SK-N-SH treated with all-trans-retinoic acid at 6 μM for 48 hours (cell line): Measurements from ENCODE around the gene E2F8.

ENCODE experiments used
- ATAC-seq: fragments of 200-7000 bp; cut with Tn5 transposase; 3 replicates; pipeline ENCODE4 v1.9.1; 2020; ENCODE audit warnings: mild to moderate bottlenecking, moderate library complexity
- ARNTL ChIP-seq: fragments of 450-650 bp; formaldehyde crosslinking; IDR thresholded peaks from 2 replicates; pipeline ENCODE4 v1.5.0; 2020; ENCODE audit warnings: low read depth, mild to moderate bottlenecking, moderate library complexity, borderline replicate concordance
- BACH2 ChIP-seq: fragments of 250-450 bp; sonication (Bioruptor Pico); IDR thresholded peaks from 2 replicates; pipeline ENCODE4 v1.9.0; 2021; ENCODE audit warnings: mild to moderate bottlenecking, borderline replicate concordance
- CREB5 ChIP-seq: fragments of 250-450 bp; sonication (Bioruptor Pico); IDR thresholded peaks from 2 replicates; pipeline ENCODE4 v1.5.1; 2020; ENCODE audit warnings: low read depth, mild to moderate bottlenecking, moderate library complexity
- CSDC2 ChIP-seq: fragments of 250-450 bp; sonication (Bioruptor Pico); IDR thresholded peaks from 2 replicates; pipeline ENCODE4 v1.5.0; 2020; ENCODE audit warnings: mild to moderate bottlenecking, moderate library complexity
- CSRNP3 ChIP-seq: fragments of 250-450 bp; sonication (Bioruptor Pico); IDR thresholded peaks from 2 replicates; pipeline ENCODE4 v1.5.1; 2021; ENCODE audit warnings: mild to moderate bottlenecking, moderate library complexity
- ESRRG ChIP-seq: fragments of 250-450 bp; sonication (Bioruptor Pico); IDR thresholded peaks from 2 replicates; pipeline ENCODE4 v1.6.1; 2021; ENCODE audit warnings: mild to moderate bottlenecking
- GLIS3 ChIP-seq: fragments of 250-450 bp; sonication (Bioruptor Pico); IDR thresholded peaks from 2 replicates; pipeline ENCODE4 v1.5.0; 2020; ENCODE audit warnings: mild to moderate bottlenecking, moderate library complexity
- ISL1 ChIP-seq: fragments of 250-450 bp; sonication (Bioruptor Pico); IDR thresholded peaks from 2 replicates; pipeline ENCODE4 v2.1.2; 2022; ENCODE audit warnings: mild to moderate bottlenecking, moderate library complexity
- OSR1 ChIP-seq: fragments of 250-450 bp; sonication (Bioruptor Pico); IDR thresholded peaks from 2 replicates; pipeline ENCODE4 v1.8.0; 2022; ENCODE audit warnings: moderate library complexity, mild to moderate bottlenecking, inconsistent platforms
- PATZ1 ChIP-seq: fragments of 250-450 bp; sonication (Bioruptor Pico); IDR thresholded peaks from 2 replicates; pipeline ENCODE4 v1.8.0; 2020; ENCODE audit warnings: mild to moderate bottlenecking, moderate library complexity, borderline replicate concordance
- POU6F1 ChIP-seq: fragments of 250-450 bp; sonication (Bioruptor Pico); IDR thresholded peaks from 2 replicates; pipeline ENCODE4 v1.8.0; 2021; ENCODE audit warnings: low read depth, mild to moderate bottlenecking, moderate library complexity, borderline replicate concordance
- PPARA ChIP-seq: fragments of 250-450 bp; sonication (Bioruptor Pico); IDR thresholded peaks from 2 replicates; pipeline ENCODE4 v1.5.0; 2020; ENCODE audit warnings: mild to moderate bottlenecking, borderline replicate concordance
- SNAI2 ChIP-seq: fragments of 250-450 bp; sonication (Bioruptor Pico); IDR thresholded peaks from 2 replicates; pipeline ENCODE4 v1.5.0; 2020; ENCODE audit warnings: mild to moderate bottlenecking, moderate library complexity
- TCF4 ChIP-seq: fragments of 250-450 bp; sonication (Bioruptor Pico); IDR thresholded peaks from 2 replicates; pipeline ENCODE4 v1.8.0; 2021; ENCODE audit warnings: mild to moderate bottlenecking, moderate library complexity, borderline replicate concordance
- TSHZ2 ChIP-seq: fragments of 250-450 bp; sonication (Bioruptor Pico); IDR thresholded peaks from 2 replicates; pipeline ENCODE4 v1.5.0; 2020; ENCODE audit warnings: mild to moderate bottlenecking, moderate library complexity
- ZC3H10 ChIP-seq: fragments of 250-450 bp; sonication (Bioruptor Pico); IDR thresholded peaks from 2 replicates; pipeline ENCODE4 v1.5.1; 2021; ENCODE audit warnings: mild to moderate bottlenecking, moderate library complexity
- ZFP3 ChIP-seq: fragments of 250-450 bp; sonication (Bioruptor Pico); IDR thresholded peaks from 2 replicates; pipeline ENCODE4 v1.5.0; 2020; ENCODE audit warnings: mild to moderate bottlenecking, moderate library complexity
- ZFP30 ChIP-seq: fragments of 450-650 bp; formaldehyde crosslinking; IDR thresholded peaks from 2 replicates; pipeline ENCODE4 v1.5.0; 2022; ENCODE audit warnings: mild to moderate bottlenecking, moderate library complexity
- ZNF565 ChIP-seq: fragments of 450-650 bp; formaldehyde crosslinking; conservative IDR thresholded peaks from 2 replicates; pipeline ENCODE4 v1.5.0; 2020; ENCODE audit warnings: low read depth, mild to moderate bottlenecking, moderate library complexity
- ZNF70 ChIP-seq: fragments of 450-650 bp; formaldehyde crosslinking; IDR thresholded peaks from 2 replicates; pipeline ENCODE4 v1.5.0; 2020; ENCODE audit warnings: mild to moderate bottlenecking, moderate library complexity

The E2F8 gene

GRCh38 chr11:19187114-19187832 lies 53.5 kb downstream of the E2F8 start (continued):
- TF ChIP-seq CSRNP3 (CRISPR knock-in tag) = no peak
- TF ChIP-seq TCF4 = no peak
- no peak for TF ChIP-seq ISL1 (CRISPR knock-in tag)

- TF ChIP-seq CSDC2 (CRISPR knock-in tag) (no peak), ZFP3 (CRISPR knock-in tag) (no peak), CREB5 (no peak), ARNTL (no peak), ZC3H10 (CRISPR knock-in tag) (no peak), PATZ1 (CRISPR knock-in tag) (no peak), TSHZ2 (CRISPR knock-in tag) (no peak), ZNF565 (CRISPR knock-in tag) (no peak), ISL1 (CRISPR knock-in tag) (no peak), OSR1 (CRISPR knock-in tag) (no peak), GLIS3 (CRISPR knock-in tag) (no peak), TCF4 (no peak), ZFP30 (CRISPR knock-in tag) (no peak), BACH2 (CRISPR knock-in tag) (no peak), PPARA (CRISPR knock-in tag) (no peak), ZNF70 (CRISPR knock-in tag) (no peak), ESRRG (CRISPR knock-in tag) (no peak), POU6F1 (CRISPR knock-in tag) (no peak), CSRNP3 (CRISPR knock-in tag) (no peak)
- no peak for ATAC-seq
Measured at GRCh38 chr11:19185516-19186052, 55.2 kb downstream of the E2F8 start.

GRCh38 chr11:19185036-19185435 lies 55.7 kb downstream of the E2F8 start:
- no peak for ATAC-seq
- TF ChIP-seq SNAI2 (CRISPR knock-in tag) (no peak), ZFP3 (CRISPR knock-in tag) (no peak), PPARA (CRISPR knock-in tag) (no peak), OSR1 (CRISPR knock-in tag) (no peak), POU6F1 (CRISPR knock-in tag) (no peak), ARNTL (no peak), CSDC2 (CRISPR knock-in tag) (no peak), TSHZ2 (CRISPR knock-in tag) (no peak), TCF4 (no peak), BACH2 (CRISPR knock-in tag) (no peak), GLIS3 (CRISPR knock-in tag) (no peak)
- TF ChIP-seq, all 23 proteins: peak for 0
